ENCODE measurements around the gene GAB2. TPM values are rescaled to one million over a fixed set of nuclear protein-coding genes. Genes with fewer than 3 reads are reported as not detected.

GAB2 gene
- total and polyA plus RNA-seq, 2 donors (not counting 1 experiment from before 2014, with no cell fraction given): 5.8 to 85.9 TPM

DNA sequence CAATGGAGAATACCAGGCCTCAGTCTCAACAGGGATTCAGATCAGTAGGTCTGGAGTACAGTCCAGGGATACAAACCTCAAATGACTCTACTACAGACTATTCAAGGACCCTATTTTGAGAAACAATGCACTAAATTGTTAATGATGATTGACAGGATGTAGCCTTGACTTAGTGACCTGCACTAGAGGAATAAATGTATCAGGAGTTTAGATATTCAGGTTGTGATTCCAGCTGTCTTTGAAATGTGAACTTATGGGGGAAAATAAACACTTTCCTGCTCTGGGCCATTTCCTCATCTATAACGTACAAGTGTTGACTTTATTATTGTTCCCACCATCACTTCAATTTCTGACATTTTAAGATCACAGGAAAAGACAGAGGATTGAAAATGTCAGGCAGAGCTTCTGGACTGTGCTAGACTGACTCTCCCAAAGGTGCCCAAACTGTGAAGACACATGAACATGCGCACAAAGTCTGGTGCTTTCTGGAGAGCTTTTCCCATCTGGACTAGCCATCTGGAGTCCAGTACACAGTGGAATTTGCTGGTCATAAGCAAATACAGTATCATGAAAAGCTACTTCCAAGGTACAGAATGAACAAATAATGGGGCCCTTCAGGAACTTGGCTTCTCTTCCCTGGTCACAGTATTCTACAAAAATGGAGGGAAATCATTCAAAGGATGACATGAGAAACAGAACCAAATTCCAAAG, 118.5 kb downstream of the GAB2 start:
- Mint-ChIP-seq H3K27ac (no peak overlapping the region), H3K4me1 (peaks cover 30% of the 10 kb centered on the region), H3K27me3 (no peaks in the 10 kb centered on the region), H3K4me3 (no peak overlapping the region), H3K9me3 (ENCODE audit: insufficient read depth) (no peaks in the 10 kb centered on the region)
- DNase-seq (no peak), ATAC-seq (ENCODE audit: low read depth) (no peak)
- Histone ChIP-seq H2AFZ (ENCODE audit: insufficient read depth, low read depth, low read length, poor library complexity, severe bottlenecking) (no peak overlapping the region), H3K9ac (ENCODE audit: low read length) (no peak overlapping the region), H4K20me1 (ENCODE audit: control insufficient read depth, insufficient read depth, low read length, poor library complexity, severe bottlenecking) (peaks cover 4% of the 10 kb centered on the region), H3K27me3 (replicated peaks in 1 of 4; ENCODE audit: control extremely low read depth in 1 of 4, control insufficient read depth in 3 of 4, insufficient read depth in 4 of 4, low read length in 3 of 4) (no peaks in the 10 kb centered on the region), H3K4me3 (ENCODE audit: control extremely low read depth in 1 of 5, extremely low read depth in 1 of 5, insufficient read depth in 1 of 5, low read depth in 2 of 5, low read length in 4 of 5) (no peak overlapping the region), H3K9me3 (ENCODE audit: control extremely low read depth in 1 of 3, control insufficient read depth in 2 of 3, insufficient read depth in 1 of 3, low read length in 2 of 3) (no peaks in the 10 kb centered on the region), H3K79me2 (ENCODE audit: control insufficient read depth, insufficient read depth, low read length) (peaks cover 13% of the 10 kb centered on the region), H3K4me2 (replicated peaks; ENCODE audit: low read depth, low read length, poor library complexity, severe bottlenecking) (no peak overlapping the region), H3K36me3 (replicated peaks in 1 of 2; ENCODE audit: control extremely low read depth in 1 of 2, control insufficient read depth in 1 of 2, extremely low read depth in 1 of 2, insufficient read depth in 2 of 2, low read length in 1 of 2) (no peaks in the 10 kb centered on the region), H3K4me1 (ENCODE audit: control insufficient read depth in 2 of 2, insufficient read depth in 2 of 2, low read length in 2 of 2) (peaks cover 0 to 5% of the 10 kb centered on the region in 2 donors), H3K27ac (ENCODE audit: low read length in 2 of 2) (no peak overlapping the region)
- POLR2A ChIA-PET: no interaction called here
- TF ChIP-seq, protein P1, sequence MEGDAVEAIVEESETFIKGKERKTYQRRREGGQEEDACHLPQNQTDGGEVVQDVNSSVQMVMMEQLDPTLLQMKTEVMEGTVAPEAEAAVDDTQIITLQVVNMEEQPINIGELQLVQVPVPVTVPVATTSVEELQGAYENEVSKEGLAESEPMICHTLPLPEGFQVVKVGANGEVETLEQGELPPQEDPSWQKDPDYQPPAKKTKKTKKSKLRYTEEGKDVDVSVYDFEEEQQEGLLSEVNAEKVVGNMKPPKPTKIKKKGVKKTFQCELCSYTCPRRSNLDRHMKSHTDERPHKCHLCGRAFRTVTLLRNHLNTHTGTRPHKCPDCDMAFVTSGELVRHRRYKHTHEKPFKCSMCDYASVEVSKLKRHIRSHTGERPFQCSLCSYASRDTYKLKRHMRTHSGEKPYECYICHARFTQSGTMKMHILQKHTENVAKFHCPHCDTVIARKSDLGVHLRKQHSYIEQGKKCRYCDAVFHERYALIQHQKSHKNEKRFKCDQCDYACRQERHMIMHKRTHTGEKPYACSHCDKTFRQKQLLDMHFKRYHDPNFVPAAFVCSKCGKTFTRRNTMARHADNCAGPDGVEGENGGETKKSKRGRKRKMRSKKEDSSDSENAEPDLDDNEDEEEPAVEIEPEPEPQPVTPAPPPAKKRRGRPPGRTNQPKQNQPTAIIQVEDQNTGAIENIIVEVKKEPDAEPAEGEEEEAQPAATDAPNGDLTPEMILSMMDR (IDR thresholded peaks at IDR 0.05): no peak
- TF ChIP-seq EZH2 (IDR thresholded peaks at IDR 0.05; ENCODE audit: borderline replicate concordance, insufficient read depth, low read depth, low read length, poor library complexity, severe bottlenecking): no peak
- CTCF ChIA-PET: no interaction called here
- WGBS (ENCODE audit: insufficient coverage): 93% methylated on average over 2 of the region's 2 CpGs
- intact Hi-C loops (cut with micrococcal nuclease): no loop called here

DNA sequence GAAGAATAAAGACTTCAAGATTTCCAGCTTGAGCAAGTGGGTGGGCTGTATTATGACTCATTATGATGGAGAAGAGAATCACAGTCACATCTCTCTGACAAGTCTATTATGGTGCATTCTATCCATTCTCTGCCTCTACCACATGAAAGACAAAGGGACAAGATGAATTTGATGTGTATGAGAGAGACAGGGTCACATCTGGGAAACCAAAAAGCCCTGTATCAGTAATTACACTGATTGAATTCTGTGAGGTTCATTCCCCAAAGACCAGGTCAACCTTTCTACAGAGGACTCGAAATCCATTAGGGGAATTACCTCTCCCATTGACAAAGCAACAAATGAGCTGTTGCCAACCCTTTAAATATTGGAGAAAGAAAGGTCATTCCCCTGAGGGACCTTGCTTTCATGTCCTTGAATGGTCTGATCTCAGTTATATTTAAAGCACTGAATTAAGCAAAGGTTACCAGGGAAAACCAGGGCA, 119.3 kb downstream of the GAB2 start:
- Histone ChIP-seq H3K27ac (ENCODE audit: low read length in 2 of 2) (no peak overlapping the region), H3K4me3 (ENCODE audit: control extremely low read depth in 1 of 5, extremely low read depth in 1 of 5, insufficient read depth in 1 of 5, low read depth in 2 of 5, low read length in 4 of 5) (no peak overlapping the region), H3K4me2 (replicated peaks; ENCODE audit: low read depth, low read length, poor library complexity, severe bottlenecking) (no peak overlapping the region), H3K4me1 (ENCODE audit: control insufficient read depth in 2 of 2, insufficient read depth in 2 of 2, low read length in 2 of 2) (peaks cover 0 to 5% of the 10 kb centered on the region in 2 donors), H4K20me1 (ENCODE audit: control insufficient read depth, insufficient read depth, low read length, poor library complexity, severe bottlenecking) (peaks cover 4% of the 10 kb centered on the region), H3K9ac (ENCODE audit: low read length) (no peak overlapping the region), H3K36me3 (replicated peaks in 1 of 2; ENCODE audit: control extremely low read depth in 1 of 2, control insufficient read depth in 1 of 2, extremely low read depth in 1 of 2, insufficient read depth in 2 of 2, low read length in 1 of 2) (no peaks in the 10 kb centered on the region), H3K27me3 (replicated peaks in 1 of 4; ENCODE audit: control extremely low read depth in 1 of 4, control insufficient read depth in 3 of 4, insufficient read depth in 4 of 4, low read length in 3 of 4) (no peaks in the 10 kb centered on the region), H3K79me2 (ENCODE audit: control insufficient read depth, insufficient read depth, low read length) (peaks cover 13% of the 10 kb centered on the region), H3K9me3 (ENCODE audit: control extremely low read depth in 1 of 3, control insufficient read depth in 2 of 3, insufficient read depth in 1 of 3, low read length in 2 of 3) (no peaks in the 10 kb centered on the region), H2AFZ (ENCODE audit: insufficient read depth, low read depth, low read length, poor library complexity, severe bottlenecking) (no peak overlapping the region)
- no peaks in the 10 kb centered on the region for H3K9me3 Mint-ChIP-seq (ENCODE audit: insufficient read depth)
- TF ChIP-seq, protein P1 (IDR thresholded peaks at IDR 0.05): no peak
- no peak for TF ChIP-seq EZH2 (IDR thresholded peaks at IDR 0.05; ENCODE audit: borderline replicate concordance, insufficient read depth, low read depth, low read length, poor library complexity, severe bottlenecking)
- no peaks in the 10 kb centered on the region for H3K27me3 Mint-ChIP-seq
- no peak for DNase-seq
- no peak overlapping the region for H3K27ac Mint-ChIP-seq
- no CpG with 5 or more reads among the region's 1 CpG for WGBS (ENCODE audit: insufficient coverage)
- intact Hi-C loops (cut with micrococcal nuclease): no loop called here
- no peak for ATAC-seq (ENCODE audit: low read depth)
- ChIA-PET CTCF (no interaction called here), POLR2A (no interaction called here)
- H3K4me1 Mint-ChIP-seq: peaks cover 27% of the 10 kb centered on the region
- H3K4me3 Mint-ChIP-seq: no peak overlapping the region
